ENCODE results near the gene ATP6V0A1. TPM values are rescaled to one million over a fixed set of nuclear protein-coding genes. Genes with fewer than 3 reads are reported as not detected.

ATP6V0A1 gene
- total and polyA plus RNA-seq, 2 donors (not counting 3 experiments of a cell fraction or from before 2014, with no cell fraction given), result 37.3 to 49.2 TPM

- Histone ChIP-seq H3K36me3 (ENCODE audit: control insufficient read depth in 2 of 2, extremely low read depth in 1 of 2, insufficient read depth in 2 of 2, low read length in 2 of 2) (no peaks in the 10 kb centered on the region), H3K79me2 (ENCODE audit: control insufficient read depth, insufficient read depth, low read length) (no peaks in the 10 kb centered on the region), H4K20me1 (replicated peaks; ENCODE audit: control insufficient read depth, extremely low read depth, insufficient read depth, low read length) (no peaks in the 10 kb centered on the region), H3K27ac (ENCODE audit: insufficient read depth, low read depth, low read length) (no peak overlapping the region), H3K9me3 (replicated peaks; ENCODE audit: control insufficient read depth, insufficient read depth, low read length) (no peaks in the 10 kb centered on the region), H2AFZ (ENCODE audit: low read depth, low read length) (no peak overlapping the region), H3K4me3 (replicated peaks in 1 of 3; ENCODE audit: insufficient read depth in 1 of 3, low read depth in 1 of 3, low read length in 3 of 3) (no peak overlapping the region), H3K9ac (replicated peaks; ENCODE audit: extremely low read depth, insufficient read depth, low read length) (no peak overlapping the region), H3K27me3 (ENCODE audit: control insufficient read depth in 2 of 2, insufficient read depth in 2 of 2, low read length in 2 of 2) (no peaks in the 10 kb centered on the region), H3K4me2 (ENCODE audit: insufficient read depth, low read length) (no peak overlapping the region), H3K9me1 (replicated peaks; ENCODE audit: control insufficient read depth, extremely low read depth, insufficient read depth, low read length) (no peaks in the 10 kb centered on the region), H3K4me1 (ENCODE audit: control insufficient read depth, extremely low read depth, insufficient read depth, low read length) (no peaks in the 10 kb centered on the region)
- POLR2A ChIA-PET, result interaction anchor here (1.0 kb wide), 1 partner anchor 12 kb away, joined by 5 read pairs; no protein-coding TSS in a partner anchor
- TF ChIP-seq POLR2AphosphoS5 (IDR thresholded peaks at IDR 0.05; ENCODE audit: insufficient read depth, low read depth, low read length) (no peak), CTCF (IDR thresholded peaks at IDR 0.05; ENCODE audit: extremely low read depth in 1 of 2, insufficient read depth in 1 of 2, low read depth in 1 of 2, low read length in 2 of 2) (no peak), EZH2 (IDR thresholded peaks at IDR 0.05; ENCODE audit: borderline replicate concordance, low read depth, low read length, severe bottlenecking) (no peak), JUN (IDR thresholded peaks at IDR 0.05; ENCODE audit: borderline replicate concordance, insufficient read depth, insufficient read length, low read depth) (no peak), MAX (IDR thresholded peaks at IDR 0.05; ENCODE audit: insufficient read depth, insufficient read length) (no peak), GATA2 (IDR thresholded peaks at IDR 0.05; ENCODE audit: insufficient read depth, insufficient read length, low read depth, low read length) (no peak), FOS (IDR thresholded peaks at IDR 0.05; ENCODE audit: borderline replicate concordance, insufficient read depth, low read length) (no peak), POLR2A (IDR thresholded peaks at IDR 0.05; ENCODE audit: low read depth, low read length) (no peak), MYC (IDR thresholded peaks at IDR 0.05; ENCODE audit: low read depth, low read length) (no peak)
- dilution Hi-C loops (cut with MboI; ENCODE audit: extremely low pct_ligation_motif_present, low sequenced_read_pairs) (no loop called here), intact Hi-C loops (cut with micrococcal nuclease) (no loop called here)
- DNase-seq (ENCODE audit: low read depth, low spot score) (no peak), FAIRE-seq (no peak)
- CTCF ChIA-PET, result interaction anchor here (1.4 to 3.6 kb wide), 6 partner anchors 9 to 97 kb away, joined by 3 to 23 read pairs (median 8); no protein-coding TSS in a partner anchor
- no TSS peak for BruUV-seq (replicated peaks)
Measured at GRCh38 chr17:42429726-42430447, 28.8 kb upstream of the ATP6V0A1 start.

Data from endothelial cell of umbilical vein (primary cell).